ENCODE measurements around the gene DDX20. TPM values are rescaled to one million over a fixed set of nuclear protein-coding genes. Genes with fewer than 3 reads are reported as not detected.

The DDX20 gene
- total and polyA plus RNA-seq, 2 of the 8 experiments (the other 6 are each of a cell fraction or from before 2014, with no cell fraction given): 7.5 to 24.7 TPM

DNA sequence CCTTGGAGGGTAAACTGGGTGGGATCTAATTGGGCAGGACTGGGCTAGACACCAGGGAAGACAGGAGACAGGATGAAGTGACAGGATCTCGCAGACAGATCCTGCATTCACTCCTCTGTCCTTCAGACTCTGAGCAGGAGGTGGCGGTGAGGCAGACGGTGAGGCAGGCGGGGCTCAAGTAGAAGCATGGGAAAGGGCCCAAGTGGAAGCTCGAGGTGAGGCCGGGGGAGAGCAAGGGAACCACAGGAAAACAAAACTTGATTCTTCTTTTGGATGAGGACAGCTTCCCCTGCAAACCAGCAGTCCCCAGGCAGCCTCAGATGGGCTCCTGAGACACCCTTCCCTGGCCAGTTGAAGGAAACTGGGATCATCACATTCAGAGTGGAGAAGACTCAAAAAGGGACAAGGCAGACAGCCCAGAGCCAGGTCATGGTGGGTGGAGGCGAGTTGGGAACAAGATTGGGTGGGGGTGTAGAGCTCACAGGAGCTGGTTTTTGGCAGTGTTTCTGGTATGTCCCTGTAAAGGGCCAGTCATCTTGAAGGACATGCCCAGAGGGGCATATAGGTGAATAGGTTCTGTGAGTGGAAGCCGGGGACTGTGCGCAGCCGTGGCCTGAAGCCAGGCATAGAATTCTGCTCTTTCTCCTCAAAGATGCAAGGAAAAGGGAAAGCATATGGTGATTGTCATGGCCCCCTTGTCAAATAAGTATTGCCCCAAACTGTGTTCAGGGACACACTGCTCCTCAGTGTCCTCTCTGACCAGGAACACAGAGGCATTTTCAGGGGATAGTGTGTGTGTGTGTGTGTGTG, 34.5 kb upstream of the DDX20 start (continued):
- TF ChIP-seq, protein P1, sequence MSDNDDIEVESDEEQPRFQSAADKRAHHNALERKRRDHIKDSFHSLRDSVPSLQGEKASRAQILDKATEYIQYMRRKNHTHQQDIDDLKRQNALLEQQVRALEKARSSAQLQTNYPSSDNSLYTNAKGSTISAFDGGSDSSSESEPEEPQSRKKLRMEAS (IDR thresholded peaks at IDR 0.05): peak; percentile 44; the same call in 1 of the 2 replicates
- peak; percentile 3; the same call in 1 of the 2 replicates for TF ChIP-seq POLR2AphosphoS5 (IDR thresholded peaks at IDR 0.05; ENCODE audit: low read depth, low read length)
